Stimulated activated CD4-positive, alpha-beta T cell treated with anti-CD3 and anti-CD28 coated beads, TNF-alpha, amount 100 ng/mL, for 48 hours (primary cell): ENCODE measurements around the gene CRYL1.
A peak's percentile ranks its signal among the peaks of the same experiment; 100 is the strongest.

Experiments
- DNase-seq, 3 donors: peaks; one replicate each; pipeline ENCODE4 v3.0.0-alpha.2; 2020; ENCODE audit warnings: low read depth in 3 of 3

CRYL1 gene

DNA sequence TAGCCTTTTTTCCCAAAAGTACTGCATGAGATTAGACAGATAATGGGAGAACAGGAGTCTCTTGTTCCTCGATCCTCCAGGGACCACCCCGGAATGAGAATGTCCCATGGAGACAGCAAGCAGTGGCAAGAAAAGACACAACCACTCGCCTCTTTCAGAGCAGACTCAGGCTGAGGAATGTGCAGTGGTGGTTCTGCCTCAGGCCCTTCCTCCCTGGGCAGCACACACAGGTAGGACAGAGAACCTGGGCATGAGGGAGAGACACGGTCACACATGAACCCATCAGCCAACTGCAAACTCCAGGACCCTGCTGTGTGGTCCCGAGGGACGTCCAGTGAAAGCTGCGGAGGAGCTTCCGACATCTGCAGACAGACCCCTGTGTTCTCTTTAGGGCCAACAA lies 31.0 kb downstream of the CRYL1 start:
- no peak for DNase-seq

DNA sequence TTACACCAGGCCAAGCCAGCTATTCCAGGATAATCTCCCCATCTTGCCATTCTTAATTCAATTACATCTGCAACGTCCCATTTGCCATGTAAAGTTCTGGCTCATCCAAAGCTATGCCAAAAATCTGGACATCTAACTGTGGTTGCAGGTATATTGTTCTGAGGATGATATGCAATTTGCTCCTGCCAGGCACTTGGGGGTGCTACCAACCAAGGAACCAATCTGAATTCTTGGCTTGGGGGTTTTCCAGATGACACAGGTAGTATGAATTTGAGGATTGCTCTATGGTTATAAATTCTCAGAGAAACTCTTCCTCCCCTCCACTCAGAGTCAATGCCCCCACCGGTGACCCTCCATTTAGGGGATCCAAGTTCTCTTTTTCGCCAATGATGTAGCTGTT lies 33.0 kb downstream of the CRYL1 start:
- peak in 2 of 3 donors; percentile 32 to 34 for DNase-seq

DNA sequence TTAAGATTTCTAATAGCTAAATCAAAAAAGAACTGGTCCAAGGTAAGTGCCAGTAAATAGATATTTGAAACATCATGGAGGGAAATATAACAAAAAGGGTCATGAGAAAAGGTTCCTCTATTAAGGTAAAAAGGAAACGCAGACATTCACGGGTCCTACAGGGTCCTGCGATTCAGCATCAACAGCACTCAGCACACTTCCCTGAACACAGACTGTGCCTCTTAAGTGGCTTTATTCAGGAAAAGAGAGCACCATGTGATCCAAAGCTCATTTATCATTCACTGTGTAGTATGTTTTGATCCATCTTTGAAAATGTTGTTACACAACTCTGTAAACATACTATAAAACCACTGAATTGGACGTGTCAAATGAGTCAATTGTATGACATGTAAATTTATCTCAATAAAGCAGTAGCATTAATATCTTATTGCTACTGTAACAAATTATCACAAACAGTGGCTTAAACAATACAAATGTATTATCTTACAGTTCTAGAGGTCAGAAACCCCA lies 33.7 kb downstream of the CRYL1 start:
- DNase-seq, result no peak

DNA sequence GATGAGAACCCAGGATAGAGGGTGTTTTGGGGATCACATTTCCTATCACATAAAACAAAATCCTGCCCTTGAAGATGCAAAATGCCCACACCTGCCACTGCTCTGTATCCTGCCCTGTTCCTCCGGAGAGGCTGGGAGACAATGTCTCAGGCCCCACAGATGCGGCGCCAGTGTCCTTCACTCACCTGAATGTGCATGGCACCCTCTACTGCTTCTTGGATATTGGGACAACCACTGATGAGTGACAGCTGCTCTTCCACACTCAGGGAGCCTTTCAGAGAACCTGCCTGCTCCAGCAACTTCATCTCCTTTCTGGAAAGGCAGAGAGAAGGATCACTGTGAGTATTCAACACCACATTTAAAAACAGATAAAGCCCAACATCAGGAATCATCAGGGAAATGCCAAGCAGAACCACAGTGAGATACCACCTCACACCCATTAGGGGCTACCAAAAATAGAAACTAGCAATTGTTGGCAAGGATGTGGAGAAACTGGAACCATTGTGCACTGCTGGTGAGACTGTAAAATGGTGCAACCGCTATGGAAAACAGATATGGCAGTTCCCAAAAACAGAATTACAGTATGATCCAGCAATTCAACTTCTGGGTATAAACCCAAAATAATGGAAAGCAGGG lies 36.4 kb downstream of the CRYL1 start:
- DNase-seq, result peak in 1 of 3 donors; percentile 24

DNA sequence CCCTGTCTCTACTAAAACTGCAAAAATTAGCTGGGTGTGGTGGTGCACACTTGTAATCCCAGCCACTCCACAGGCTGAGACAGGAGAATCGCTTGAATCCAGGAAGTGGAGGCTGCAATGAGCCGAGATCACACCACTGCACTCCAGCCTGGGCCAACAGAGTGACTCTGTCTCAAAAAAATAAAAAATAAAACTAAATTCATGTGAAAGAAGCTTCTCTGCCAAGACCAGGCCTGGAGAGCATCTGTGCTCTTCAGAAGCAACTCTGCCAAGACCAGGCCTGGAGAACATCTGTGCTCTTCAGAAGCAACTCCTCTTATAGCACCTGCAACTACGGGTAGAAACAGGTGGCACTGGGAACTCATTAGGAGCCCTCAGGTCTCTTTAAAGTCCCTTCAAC lies 37.7 kb downstream of the CRYL1 start:
- no peak for DNase-seq

DNA sequence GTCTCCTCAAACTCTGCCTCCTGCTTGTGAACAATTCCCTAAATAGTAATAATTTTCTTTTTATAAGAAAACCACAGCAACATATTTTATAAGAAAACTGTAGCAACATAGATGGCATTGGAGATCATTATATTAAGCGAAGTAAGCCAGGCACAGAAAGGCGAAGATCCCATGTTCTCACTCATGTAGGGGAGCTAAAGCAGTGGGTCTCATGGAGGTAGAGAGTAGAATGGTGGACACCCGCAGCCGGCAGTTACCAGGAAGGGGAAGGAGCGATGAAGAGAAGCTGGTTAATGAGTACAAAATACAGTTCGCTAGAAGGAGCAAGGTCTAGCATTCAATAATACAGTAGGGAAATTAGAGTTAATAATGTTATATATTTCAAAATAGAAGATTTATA lies 42.9 kb downstream of the CRYL1 start:
- DNase-seq, result no peak

DNA sequence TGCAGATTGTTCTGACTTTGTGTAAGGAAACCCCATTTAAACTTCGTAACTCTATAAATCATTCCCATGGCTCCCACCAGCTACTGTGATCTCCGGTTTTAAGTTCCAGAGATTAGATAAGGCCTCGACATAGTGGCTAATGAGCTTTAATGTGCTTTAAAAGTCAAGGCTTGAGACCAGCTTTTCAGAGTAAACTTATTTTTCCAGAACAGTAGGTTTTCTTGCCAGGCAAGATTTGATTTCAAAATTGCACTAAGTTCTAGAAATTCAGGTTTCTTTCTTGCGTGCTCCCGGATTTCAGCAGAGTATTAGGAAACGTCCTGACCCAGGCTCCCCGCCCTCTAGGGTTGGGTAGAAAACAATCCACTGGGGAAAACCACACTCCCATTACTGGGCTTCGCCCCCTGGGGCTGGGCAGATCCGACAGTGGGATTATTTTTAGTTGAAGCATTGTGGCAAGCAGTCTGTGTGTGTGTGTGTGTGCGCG lies 43.3 kb downstream of the CRYL1 start:
- DNase-seq, result no peak

DNA sequence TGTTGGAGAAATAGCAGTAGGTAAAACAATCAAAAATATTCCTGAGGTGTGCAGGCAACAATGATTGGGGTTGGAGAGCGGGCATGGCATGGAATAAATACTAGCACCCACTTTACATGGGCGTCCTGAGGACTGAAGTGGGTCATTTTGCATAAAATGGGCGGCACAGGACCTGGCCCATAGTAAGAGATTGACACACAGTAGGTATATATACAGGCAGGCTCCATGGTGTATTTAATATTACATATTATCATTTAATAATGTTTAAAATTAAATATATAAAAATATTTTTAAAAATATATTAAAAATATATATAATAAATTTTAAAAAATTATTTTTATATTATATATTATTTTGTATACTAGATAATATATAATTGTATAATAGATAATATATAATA lies 48.3 kb downstream of the CRYL1 start:
- DNase-seq, result no peak

DNA sequence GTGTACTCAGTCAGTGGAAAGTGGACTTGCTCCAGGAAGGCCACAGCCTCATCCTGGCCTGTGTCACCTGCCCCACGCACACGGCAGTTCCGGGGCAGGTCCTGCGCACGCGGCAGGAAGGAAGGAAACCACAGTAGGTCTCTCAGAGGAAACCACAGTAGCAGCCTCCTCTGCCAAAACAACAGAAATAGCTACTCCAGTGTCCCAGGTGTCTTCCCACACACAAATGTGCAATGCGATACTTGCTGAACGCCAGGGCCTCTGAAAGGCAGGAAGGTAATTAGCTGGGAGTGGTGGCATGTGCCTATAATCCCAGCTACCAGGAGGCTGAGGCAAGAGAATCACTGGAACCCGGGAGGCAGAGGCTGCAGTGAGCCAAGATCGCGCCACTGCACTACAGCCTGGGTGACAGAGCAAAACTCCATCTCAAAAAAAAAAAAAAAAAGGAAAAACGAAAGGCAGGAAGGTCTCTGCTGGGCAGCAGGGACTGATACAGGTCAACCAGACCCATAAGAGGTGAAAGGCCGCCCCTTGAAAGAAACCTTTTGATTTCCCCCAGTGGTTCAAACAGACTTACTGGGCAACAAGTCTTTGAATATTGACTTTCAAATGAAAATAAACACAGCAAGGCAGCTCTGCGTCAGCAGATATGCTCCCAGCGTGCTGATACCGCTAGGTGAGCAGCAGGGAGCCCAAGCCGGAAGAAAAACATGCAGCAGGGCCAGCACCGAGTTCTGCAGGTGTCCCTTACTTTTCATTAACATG lies 49.5 kb downstream of the CRYL1 start:
- peak; percentile 21 to 57 (median 36) for DNase-seq

DNA sequence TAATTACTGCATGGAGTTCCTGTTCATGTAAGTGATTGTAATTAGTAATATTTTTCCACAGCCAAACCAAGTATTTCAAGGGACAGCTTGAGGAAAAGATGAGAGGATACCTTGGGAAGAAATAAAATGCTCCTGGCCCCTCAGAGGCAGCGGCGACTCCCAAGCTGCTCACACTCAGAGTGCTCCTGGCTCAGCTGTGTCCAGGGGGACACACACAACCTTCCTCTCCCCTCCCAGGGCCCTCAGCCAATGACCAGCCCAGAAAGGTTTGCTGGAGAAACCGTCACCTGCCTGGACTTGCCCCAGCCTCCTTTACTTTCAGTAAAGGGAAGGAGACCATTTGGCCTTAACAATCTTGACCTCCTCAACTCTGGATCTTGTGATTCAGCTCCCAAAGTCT lies 51.1 kb downstream of the CRYL1 start:
- no peak for DNase-seq

DNA sequence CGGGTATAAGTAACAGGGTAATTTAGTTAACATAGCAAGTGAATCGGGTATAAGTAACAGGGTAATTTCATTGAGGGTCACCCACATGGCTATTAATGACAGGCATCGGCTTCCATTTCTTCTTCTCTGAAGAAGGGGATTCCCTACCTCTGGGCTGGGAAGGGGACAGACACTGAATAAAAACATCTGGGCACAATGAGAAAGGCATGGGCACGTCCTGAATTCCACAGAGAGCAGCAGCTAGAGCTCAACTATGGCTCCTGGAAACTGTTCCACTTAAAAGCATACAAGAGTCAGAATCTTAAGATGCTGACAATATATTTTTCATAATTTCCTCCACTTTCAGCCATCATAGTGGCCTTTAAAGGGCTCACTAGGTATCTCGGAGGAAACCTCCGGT lies 51.8 kb downstream of the CRYL1 start:
- DNase-seq, result no peak

DNA sequence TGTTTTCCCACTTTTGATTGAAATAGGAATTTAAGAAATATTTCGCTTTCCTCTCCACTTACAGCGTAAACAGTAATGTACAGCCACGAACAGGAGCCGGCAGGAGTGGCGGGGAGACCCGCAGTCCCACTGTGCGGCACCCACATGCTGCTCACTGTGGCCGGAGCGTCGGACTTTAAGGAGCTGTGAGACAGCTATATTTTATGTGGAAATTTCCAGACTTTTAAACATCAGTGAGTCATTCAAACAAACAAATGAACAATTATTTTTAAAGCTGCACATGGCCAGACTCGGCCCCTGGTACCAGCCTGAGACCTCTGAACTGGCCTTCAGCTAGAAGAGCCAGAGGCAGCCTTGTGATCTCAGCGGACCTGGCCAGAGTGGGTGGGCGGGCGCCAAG lies 52.5 kb downstream of the CRYL1 start:
- no peak for DNase-seq

DNA sequence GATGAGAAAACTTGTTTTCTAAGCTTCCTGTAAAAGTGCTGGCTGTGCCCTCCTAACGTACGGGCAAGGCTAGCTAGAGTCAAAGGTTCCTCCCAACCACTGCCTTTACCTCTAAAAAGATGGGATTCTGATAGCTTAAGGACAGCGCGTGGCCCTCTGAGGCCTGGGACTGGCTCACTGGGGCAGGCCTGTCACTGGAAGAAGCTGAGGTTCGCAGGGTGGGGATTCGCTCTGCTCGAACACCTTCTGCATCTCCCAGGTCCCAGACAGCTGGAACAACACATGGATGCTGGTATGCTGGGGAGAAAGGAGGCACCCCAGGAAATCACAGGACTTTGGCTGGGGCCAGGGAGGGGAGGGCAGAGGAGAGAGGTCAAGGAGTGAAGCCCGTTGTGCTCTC lies 53.1 kb downstream of the CRYL1 start:
- no peak for DNase-seq

DNA sequence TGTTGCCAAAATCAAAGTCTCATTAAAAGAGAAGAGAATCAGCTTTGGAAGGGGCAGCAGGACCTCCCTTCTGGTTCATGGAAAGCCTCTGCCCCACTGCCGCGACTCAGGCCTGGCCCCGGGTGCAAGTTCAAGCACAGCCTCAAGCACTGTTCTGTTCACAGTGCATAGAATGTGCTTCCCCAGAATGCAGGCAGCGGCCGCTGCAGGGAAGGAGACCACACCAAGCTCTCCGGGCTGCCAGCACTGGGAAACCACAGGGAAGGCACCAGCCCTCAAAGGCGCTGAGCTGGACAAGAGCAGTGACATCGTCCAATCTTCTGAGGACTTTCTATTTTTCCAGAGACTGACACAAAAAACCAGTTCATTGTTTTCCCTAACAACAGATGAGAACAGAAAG lies 55.5 kb downstream of the CRYL1 start:
- no peak for DNase-seq

DNA sequence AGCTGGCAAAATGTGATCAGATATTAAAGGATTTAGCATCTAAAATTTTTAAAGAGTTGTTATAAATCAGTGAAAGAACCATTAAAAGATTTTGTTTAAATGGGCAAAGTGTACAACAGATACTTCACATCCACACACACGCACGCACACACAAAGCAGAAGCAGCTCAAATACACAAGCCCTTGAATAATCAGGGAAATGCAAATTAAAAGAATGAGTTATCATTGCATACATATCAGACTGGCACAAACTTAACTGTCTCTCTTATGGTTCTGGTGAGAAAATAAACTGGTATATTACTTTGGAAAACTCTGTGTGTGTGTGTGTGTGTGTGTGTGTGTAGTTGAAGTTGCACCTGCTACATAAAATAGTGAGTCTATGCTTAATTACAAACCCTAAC lies 59.3 kb downstream of the CRYL1 start:
- DNase-seq, result no peak

DNA sequence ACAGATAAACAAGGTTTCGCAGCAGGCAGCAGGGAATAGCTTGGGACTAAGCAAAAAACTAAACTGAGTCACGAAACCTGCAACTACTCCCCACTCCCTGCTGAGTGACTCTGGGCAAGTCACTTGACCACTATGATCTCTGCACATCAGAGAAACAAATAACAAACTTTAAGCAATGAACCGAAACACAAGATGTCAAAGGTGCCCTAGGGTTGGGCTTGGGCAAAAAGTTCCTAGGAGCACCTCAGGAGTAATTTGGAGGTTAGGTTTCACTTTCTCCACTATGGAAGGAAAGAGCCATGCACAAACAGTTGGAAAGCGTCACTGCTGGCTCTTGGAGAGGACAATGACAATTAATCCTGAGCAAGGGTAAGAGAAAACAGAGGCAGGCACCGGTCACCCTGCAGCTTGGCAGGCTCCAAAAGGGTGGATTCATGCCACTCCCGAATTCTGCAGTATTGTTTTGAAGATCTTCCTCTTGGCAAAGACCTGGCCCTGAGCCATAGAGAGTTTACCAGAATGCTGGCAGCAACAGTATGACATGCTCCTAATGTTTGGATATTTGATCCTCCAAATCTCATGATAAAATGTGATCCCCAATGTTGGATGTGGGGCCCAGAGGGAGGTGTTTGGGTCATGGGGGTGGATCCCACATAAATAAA lies 60.3 kb downstream of the CRYL1 start:
- no peak for DNase-seq

DNA sequence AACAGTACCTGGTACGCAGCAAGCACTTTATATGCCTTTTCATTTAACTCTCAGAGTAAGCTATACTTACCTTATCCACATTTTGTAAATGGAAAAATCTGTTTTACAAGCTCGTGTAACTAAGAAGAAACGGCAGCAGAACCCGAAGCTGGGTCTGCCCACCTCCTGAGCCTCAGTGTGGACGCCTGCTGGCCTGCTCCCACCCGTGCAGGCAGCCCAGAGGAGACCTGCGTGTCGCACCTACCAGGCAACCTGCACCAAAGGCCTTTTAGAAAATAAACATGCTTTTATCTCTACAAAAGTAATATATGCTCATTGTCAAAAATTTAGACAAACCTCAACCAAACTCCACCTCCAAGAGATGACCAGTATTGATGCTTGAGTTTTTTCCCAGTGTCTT lies 62.7 kb downstream of the CRYL1 start:
- no peak for DNase-seq

DNA sequence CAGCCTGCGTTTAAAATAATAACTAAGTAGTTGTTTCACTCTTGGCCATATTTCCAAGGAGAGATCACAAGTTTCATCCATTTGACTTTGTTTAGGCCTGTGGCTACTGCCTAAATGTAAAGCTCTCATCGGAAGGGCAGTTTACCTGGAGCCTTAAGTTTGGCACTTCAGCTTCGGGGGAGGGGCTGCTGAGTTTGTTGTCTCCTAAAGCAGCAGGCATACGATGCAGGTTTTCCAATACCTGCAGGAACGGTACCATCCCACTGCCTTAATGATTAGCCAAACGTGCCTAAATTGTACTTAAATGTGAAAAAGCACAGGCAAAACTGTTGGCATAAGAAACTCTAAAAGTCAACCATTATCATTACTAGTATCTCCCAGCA lies 63.1 kb downstream of the CRYL1 start:
- DNase-seq, result no peak

DNA sequence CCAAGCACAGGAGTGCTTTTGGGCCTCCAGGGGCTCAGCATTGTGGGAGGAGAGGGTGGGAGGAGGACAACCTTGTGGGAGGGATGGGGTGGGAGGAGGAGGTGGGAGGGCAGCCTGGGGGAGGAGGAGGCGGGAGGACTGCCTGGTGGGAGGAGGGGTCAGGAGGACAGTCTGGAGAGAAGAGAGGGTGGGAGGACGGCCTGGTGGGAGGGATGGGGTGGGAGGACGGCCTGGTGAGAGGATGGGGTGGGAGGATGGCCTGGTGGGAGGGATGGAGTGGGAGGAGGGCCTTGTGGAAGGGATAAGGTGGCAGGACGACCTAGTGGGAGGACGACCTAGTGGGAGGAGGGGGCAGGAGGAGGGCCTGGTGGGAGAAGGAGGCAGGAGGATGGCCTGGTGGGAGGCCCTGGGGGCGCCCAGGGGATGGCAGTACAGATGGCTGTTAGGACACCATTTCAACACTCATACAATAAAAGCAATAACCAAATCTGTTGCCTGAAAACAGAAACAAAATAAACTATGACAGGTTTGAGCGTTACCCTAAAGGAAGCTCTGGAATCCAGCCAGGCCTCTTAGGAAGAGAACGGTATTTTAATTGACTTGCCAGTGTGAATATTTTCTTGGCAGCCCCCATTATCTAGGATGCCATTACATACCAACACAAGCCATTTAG lies 63.7 kb downstream of the CRYL1 start:
- DNase-seq, result no peak

DNA sequence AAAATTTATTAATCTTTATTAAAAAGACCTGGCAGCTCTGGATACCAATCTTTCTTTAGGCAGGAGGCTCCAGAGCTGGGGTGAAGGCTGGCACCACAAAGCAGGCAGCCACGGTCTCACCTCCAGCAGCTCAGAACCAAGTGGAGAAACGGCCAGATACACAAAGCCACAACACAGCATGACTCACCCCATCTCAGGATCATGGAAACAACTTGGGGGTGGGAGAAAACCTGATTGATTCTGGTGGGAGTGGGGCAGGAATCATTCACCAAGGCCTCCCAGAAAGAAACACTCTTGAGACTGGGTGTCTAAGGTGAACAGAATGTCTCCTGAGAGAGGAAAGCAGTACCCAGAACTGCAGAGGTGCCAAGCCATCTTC lies 64.2 kb downstream of the CRYL1 start:
- peak in 2 of 3 donors; percentile 12 to 30 for DNase-seq

DNA sequence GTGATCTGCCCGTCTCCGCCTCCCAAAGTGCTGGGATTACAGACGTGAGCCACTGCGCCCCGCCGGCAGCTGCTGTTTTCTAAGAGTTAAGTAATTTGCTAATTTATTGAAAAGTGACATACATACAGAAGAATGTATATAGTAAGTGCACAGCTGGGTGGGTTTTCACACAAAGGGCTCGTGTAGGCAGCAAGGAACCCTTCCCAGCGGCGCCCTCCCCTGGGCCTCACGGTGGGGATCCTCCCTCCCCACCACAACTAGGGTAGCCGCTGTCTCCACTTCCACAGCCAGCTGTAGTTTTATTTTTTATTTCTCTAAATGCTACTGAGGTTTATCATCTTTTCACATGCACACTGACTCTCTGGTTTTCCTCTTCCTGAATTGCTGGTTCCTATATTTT lies 64.9 kb downstream of the CRYL1 start:
- no peak for DNase-seq

DNA sequence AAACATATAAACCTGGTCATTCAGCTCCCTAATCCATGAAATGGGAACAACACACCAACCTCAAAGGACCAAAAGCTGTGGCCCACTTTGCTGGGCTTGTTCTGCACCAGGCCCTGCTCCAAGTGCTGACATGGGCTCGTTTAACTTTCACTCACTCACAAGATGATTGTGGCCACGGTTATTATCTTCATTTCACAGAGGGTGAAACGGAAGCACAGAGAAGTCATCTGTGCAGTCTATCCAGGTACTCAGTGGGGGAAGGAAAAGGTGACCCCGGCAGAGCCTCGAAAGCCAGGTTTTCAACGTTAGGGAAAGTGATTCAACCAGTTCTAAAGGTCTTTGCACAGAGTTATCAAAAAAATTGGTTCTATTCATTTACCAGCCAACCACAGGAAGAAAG lies 68.0 kb downstream of the CRYL1 start:
- no peak for DNase-seq
